ENCODE measurements around the gene CEP83. TPM values are rescaled to one million over a fixed set of nuclear protein-coding genes. Genes with fewer than 3 reads are reported as not detected.

The CEP83 gene
- total RNA-seq, 1 experiment from 2014 or later, result 26.2 TPM

DNA sequence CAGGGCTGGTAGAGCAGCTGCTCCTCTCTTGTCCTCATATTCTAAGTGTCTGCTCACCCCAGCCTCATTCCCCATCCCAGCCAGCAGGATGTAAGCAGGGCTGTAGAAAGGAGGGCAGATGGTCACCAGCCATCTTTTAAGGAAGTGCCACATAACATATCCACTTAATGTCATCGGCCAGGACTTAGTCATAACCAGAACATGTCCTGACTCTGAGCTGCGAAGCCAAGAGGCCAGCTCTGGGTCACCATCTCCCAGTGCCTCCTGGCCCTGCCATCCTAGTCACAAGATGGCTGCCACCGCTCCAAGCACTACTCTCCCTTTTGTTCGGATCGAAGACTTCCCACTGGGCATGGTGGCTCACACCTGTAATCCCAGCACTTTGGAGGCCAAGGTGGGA, 187.4 kb downstream of the CEP83 start (continued):
- TF ChIP-seq, protein P1, sequence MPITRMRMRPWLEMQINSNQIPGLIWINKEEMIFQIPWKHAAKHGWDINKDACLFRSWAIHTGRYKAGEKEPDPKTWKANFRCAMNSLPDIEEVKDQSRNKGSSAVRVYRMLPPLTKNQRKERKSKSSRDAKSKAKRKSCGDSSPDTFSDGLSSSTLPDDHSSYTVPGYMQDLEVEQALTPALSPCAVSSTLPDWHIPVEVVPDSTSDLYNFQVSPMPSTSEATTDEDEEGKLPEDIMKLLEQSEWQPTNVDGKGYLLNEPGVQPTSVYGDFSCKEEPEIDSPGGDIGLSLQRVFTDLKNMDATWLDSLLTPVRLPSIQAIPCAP (CRISPR knock-in tag; IDR thresholded peaks at IDR 0.05), result no peak
- TF ChIP-seq SMAD4 (CRISPR knock-in tag; IDR thresholded peaks at IDR 0.05) (no peak), JAZF1 (CRISPR knock-in tag; IDR thresholded peaks at IDR 0.05) (no peak), TCF7 (CRISPR knock-in tag; IDR thresholded peaks at IDR 0.05; ENCODE audit: low read depth) (no peak), ZNF396 (CRISPR knock-in tag; IDR thresholded peaks at IDR 0.05; ENCODE audit: borderline replicate concordance) (no peak), ATF1 (CRISPR knock-in tag; IDR thresholded peaks at IDR 0.05) (no peak)
- TF ChIP-seq, protein P2, sequence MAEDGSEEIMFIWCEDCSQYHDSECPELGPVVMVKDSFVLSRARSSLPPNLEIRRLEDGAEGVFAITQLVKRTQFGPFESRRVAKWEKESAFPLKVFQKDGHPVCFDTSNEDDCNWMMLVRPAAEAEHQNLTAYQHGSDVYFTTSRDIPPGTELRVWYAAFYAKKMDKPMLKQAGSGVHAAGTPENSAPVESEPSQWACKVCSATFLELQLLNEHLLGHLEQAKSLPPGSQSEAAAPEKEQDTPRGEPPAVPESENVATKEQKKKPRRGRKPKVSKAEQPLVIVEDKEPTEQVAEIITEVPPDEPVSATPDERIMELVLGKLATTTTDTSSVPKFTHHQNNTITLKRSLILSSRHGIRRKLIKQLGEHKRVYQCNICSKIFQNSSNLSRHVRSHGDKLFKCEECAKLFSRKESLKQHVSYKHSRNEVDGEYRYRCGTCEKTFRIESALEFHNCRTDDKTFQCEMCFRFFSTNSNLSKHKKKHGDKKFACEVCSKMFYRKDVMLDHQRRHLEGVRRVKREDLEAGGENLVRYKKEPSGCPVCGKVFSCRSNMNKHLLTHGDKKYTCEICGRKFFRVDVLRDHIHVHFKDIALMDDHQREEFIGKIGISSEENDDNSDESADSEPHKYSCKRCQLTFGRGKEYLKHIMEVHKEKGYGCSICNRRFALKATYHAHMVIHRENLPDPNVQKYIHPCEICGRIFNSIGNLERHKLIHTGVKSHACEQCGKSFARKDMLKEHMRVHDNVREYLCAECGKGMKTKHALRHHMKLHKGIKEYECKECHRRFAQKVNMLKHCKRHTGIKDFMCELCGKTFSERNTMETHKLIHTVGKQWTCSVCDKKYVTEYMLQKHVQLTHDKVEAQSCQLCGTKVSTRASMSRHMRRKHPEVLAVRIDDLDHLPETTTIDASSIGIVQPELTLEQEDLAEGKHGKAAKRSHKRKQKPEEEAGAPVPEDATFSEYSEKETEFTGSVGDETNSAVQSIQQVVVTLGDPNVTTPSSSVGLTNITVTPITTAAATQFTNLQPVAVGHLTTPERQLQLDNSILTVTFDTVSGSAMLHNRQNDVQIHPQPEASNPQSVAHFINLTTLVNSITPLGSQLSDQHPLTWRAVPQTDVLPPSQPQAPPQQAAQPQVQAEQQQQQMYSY (CRISPR knock-in tag; IDR thresholded peaks at IDR 0.05), result no peak
- TF ChIP-seq, protein P3, sequence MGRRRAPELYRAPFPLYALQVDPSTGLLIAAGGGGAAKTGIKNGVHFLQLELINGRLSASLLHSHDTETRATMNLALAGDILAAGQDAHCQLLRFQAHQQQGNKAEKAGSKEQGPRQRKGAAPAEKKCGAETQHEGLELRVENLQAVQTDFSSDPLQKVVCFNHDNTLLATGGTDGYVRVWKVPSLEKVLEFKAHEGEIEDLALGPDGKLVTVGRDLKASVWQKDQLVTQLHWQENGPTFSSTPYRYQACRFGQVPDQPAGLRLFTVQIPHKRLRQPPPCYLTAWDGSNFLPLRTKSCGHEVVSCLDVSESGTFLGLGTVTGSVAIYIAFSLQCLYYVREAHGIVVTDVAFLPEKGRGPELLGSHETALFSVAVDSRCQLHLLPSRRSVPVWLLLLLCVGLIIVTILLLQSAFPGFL (CRISPR knock-in tag; IDR thresholded peaks at IDR 0.05; ENCODE audit: borderline replicate concordance), result no peak

DNA sequence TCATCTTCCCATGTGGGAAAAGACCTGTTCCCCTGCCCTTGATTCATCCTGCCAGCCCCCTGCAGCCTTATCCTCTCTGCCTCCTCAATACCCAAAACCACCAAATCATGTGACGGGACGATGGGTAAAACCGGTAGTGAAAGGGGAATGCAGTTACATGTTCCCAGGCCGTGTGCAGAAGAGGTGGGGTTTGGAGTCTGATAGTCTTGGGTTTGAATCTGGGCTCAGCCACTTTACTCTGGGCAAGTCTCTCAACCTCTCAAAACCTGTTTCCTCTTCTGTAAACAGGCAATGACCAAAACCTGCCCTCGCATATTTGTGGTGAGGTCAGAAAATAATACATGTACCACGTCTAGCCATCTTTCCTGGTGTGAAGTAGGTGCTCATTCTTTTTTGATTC, 188.3 kb downstream of the CEP83 start:
- POLR2A ChIA-PET, result no interaction called here
- Mint-ChIP-seq H3K4me1 (peaks cover 30% of the 10 kb centered on the region), H3K9me3 (peaks cover 6% of the 10 kb centered on the region; the same call in 1 of the 2 replicates), H3K4me3 (no peak overlapping the region), H3K27ac (no peak overlapping the region), H3K36me3 (no peaks in the 10 kb centered on the region), H3K27me3 (ENCODE audit: low read depth) (no peaks in the 10 kb centered on the region; the same call in 1 of the 2 replicates)
- CTCF ChIA-PET, result no interaction called here
- TF ChIP-seq ZNF396 (CRISPR knock-in tag; IDR thresholded peaks at IDR 0.05; ENCODE audit: borderline replicate concordance) (no peak), FOXK1 (CRISPR knock-in tag; IDR thresholded peaks at IDR 0.05) (no peak), HMGA2 (CRISPR knock-in tag; IDR thresholded peaks at IDR 0.05) (no peak), ZNF138 (CRISPR knock-in tag; conservative IDR thresholded peaks at IDR 0.05) (no peak), ELF4 (CRISPR knock-in tag; IDR thresholded peaks at IDR 0.05; ENCODE audit: low read depth) (no peak), ESRRA (CRISPR knock-in tag; IDR thresholded peaks at IDR 0.05; ENCODE audit: borderline replicate concordance) (no peak), GTF2I (CRISPR knock-in tag; conservative IDR thresholded peaks at IDR 0.05) (no peak), SP1 (CRISPR knock-in tag; conservative IDR thresholded peaks at IDR 0.05) (no peak), KAT7 (CRISPR knock-in tag; IDR thresholded peaks at IDR 0.05; ENCODE audit: borderline replicate concordance) (no peak), ZBTB21 (CRISPR knock-in tag; IDR thresholded peaks at IDR 0.05; ENCODE audit: borderline replicate concordance) (no peak), TEAD1 (CRISPR knock-in tag; IDR thresholded peaks at IDR 0.05) (no peak)
- TF ChIP-seq, protein P1 (CRISPR knock-in tag; IDR thresholded peaks at IDR 0.05), result no peak
- TF ChIP-seq, protein P4, sequence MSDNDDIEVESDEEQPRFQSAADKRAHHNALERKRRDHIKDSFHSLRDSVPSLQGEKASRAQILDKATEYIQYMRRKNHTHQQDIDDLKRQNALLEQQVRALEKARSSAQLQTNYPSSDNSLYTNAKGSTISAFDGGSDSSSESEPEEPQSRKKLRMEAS (CRISPR knock-in tag; IDR thresholded peaks at IDR 0.05), result no peak
- TF ChIP-seq, protein P5, sequence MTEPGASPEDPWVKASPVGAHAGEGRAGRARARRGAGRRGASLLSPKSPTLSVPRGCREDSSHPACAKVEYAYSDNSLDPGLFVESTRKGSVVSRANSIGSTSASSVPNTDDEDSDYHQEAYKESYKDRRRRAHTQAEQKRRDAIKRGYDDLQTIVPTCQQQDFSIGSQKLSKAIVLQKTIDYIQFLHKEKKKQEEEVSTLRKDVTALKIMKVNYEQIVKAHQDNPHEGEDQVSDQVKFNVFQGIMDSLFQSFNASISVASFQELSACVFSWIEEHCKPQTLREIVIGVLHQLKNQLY (CRISPR knock-in tag; IDR thresholded peaks at IDR 0.05), result no peak
- ATAC-seq (no peak), DNase-seq (ENCODE audit: low spot score) (no peak)
